HG03045 (cell line): ENCODE results near the gene SPECC1L.

ENCODE experiments used
- ATAC-seq: cut with Tn5 transposase; IDR thresholded peaks from one replicate; pipeline ENCODE4 v1.9.1; 2021; ENCODE audit warnings: mild to moderate bottlenecking, moderate library complexity; ENCODE audit not compliant: unreplicated experiment

SPECC1L gene

GRCh38 chr22:24412274-24412673 is 141.6 kb downstream of the SPECC1L start:
- no peak for ATAC-seq

- no peak for ATAC-seq
These were observed 142.6 kb downstream of the SPECC1L start for GRCh38 chr22:24413271-24413670.

DNA sequence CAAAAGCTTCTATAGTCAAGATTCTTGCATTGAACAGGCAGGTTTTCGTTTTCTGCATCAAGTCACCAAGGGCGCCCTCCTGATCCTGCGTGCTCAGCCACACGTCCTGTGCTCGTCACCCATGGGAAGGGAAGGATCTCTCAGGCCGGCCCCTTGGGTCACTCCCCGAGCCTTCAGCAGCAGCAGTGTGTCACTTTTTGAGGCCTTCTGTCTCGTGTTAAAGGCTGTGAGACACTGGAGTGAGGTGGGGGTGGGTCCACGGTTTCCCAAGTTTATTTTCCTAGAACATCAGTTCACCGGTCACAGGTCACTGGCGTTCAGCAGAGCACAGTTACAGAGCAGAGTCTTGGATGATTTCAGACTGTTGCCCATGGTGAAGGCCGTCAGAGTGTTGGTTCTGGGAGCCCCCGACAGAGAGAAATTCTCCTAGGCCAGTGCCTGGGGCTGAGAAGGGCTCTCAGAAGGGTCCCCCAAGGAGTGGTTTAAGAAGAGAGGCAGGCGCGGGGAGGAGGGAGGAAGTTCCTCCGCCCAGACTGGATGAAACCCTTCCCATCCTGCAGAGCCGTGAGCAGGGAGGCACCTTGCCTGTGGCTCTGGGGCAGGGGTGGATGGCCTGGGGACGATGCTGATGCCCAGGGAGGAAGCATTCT is 143.2 kb downstream of the SPECC1L start:
- ATAC-seq = no peak

DNA sequence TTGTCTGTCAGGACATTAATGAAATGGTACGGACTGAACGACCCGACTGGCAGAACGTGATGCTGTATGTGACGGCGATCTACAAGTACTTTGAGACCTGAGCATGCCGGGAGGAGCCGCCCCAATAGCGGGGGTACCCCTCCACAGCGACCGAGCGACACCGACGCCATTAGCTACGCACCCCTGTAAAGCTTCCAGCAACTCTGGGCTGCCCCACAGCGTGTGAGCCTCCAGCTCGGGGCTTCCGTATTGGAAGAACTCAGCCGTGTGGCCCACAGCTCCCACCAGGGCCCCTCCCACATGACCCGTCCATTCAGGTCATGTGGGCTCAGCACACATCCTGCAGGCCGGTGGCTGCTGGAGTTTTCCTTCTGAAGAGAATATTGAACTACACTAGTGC is 143.9 kb downstream of the SPECC1L start:
- no peak for ATAC-seq

DNA sequence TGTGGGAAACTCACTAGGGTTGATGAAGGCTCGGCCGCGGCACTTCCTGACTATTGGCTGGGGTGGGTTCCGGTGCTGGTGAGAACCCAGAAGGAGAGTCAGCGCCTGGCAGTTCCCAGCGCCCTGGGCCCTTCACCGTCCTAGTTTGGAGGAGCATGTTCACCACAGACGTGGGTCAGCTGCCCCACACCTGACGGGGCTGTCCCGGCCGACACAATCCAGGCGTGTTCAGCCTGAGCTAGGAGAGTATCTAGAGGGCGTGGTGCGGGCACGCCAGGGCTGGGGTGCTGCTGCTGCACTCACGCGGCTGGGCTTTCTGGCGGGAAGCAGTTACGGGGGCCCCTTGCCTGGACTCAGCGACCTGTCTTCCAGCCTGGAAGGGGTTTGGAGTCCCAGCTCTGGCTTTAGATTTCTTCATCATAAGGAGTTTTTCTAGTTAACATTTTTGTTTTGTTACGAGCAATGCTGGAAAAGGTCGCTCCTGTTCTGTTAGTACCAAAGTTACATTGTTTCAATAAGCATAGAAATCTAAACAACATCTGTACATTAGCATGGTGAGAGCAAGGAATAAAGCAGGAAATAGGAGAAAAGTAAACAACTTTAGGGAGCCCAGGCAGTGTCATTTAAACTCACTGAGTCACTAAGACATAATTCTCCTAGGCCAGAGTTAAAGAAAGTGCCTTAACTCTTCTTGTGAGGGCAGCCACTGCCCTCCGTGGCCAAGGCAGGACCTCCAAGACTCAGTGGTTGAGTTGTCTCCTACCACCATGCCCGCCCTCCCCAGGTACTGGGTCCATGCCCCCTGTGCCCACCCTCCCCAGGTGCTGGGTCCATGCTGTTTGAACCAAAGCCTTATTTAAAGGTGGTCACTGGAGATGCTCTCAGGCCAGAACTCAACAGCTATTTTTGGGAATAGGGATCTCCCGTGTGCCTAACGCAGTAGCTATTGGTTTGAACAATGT is 144.6 kb downstream of the SPECC1L start:
- no peak for ATAC-seq

DNA sequence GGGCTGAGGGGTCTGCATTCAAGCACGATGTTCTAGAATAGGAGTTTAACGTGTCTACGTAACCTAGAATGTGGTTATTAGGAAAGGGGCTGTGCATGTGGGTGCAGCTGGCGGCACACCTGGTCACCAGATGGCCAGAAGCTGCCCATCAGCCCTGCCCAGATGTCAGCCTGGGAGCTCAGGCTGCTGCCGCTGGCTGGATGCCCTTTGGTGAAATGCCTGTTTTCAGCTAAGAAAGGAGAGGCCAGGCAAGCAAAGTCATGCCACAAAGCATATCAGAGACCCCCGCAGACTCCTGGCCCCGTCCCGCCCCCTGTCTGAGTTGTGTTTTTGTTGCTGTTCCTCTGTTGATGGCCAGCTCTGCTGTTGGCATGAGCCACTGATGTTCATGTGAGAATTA is 145.5 kb downstream of the SPECC1L start:
- no peak for ATAC-seq

- ATAC-seq = no peak
These were observed 146.0 kb downstream of the SPECC1L start for GRCh38 chr22:24416611-24417010.

GRCh38 chr22:24417200-24417599 is 146.6 kb downstream of the SPECC1L start:
- ATAC-seq = no peak

DNA sequence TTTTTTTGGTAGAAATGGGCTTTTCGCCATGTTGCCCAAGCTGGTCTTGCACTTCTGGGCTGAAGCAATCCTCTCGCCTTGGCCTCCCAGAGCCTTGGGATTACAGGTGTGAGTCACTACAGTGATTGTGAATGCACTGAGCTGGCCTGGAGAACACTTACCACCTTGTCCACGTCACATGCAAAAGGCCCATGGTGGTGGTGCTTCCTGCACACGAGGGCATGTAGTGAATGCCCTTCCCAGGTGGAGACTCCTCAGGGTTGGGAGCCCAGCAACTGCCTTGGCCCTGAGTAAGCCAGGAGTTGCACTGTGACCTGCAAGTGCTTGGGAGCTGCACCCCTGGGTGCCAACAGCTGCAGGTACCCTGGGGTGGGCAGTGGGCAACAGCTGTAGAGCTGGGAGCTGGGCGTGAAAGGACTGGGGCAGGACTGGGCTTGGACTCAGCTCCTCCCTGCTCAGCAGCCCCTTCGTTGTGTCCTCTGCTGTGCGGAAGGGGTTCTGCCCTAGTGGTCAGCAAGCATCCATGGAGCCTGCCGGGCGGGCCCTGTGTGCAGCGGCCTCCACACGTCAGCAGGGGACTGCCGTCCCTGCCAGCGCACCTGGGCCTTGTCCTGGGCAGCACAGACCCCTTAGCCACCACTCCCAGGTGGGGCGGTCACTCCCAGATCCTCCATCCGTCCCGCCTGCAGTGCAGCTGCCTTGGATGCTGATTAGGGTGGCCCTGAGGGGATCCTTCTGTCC is 147.4 kb downstream of the SPECC1L start:
- no peak for ATAC-seq

- no peak for ATAC-seq
These were observed 148.3 kb downstream of the SPECC1L start for GRCh38 chr22:24418786-24419474.

- ATAC-seq = no peak
These were observed 148.8 kb downstream of the SPECC1L start for GRCh38 chr22:24419475-24419850.

- ATAC-seq = no peak
These were observed 149.7 kb downstream of the SPECC1L start for GRCh38 chr22:24420072-24420976.

DNA sequence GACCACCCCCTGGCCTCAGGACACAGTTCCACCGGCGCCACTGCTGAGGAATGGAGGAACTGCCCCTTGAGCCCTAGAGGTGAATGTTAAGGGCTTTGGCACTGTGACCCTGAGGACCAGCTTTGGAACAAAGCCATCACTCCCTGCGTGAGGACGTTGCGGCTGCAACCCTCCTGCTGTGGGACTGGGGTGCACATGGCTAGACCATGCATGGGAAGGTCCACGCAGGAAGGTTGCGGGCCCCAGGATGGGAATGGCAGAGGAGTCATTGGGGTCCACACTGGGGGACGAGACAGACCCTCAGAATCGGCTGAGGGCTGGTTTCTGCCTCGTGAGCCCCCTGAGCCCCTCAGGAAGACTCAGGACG is 150.3 kb downstream of the SPECC1L start:
- no peak for ATAC-seq

DNA sequence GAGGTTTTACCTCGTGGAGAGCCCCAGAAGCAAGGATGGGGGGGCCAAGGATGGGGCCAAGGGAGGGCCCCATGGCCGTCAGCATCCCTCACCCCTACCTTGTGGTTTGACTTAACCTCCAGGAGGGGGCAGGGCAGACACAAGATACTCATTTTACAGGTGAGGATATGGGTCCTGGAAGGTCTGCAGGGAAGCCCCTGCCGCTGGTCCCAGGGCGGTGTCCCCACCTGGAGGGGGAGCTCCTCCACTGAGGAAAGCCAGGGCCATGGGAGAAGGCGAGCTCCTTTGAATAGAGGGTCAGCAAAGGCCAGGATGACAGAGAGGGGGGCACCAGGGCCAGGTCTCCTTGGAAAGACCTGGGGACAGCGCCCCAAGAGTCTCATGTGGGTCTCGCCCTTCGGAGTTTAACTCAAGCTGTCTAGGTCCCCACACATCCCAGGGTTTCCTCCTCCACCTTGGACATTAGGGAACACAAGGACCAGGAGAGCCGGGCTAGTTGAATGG is 150.8 kb downstream of the SPECC1L start:
- no peak for ATAC-seq

- ATAC-seq = no peak
These were observed 151.6 kb downstream of the SPECC1L start for GRCh38 chr22:24422102-24422665.

GRCh38 chr22:24423519-24424000 is 152.9 kb downstream of the SPECC1L start:
- no peak for ATAC-seq

DNA sequence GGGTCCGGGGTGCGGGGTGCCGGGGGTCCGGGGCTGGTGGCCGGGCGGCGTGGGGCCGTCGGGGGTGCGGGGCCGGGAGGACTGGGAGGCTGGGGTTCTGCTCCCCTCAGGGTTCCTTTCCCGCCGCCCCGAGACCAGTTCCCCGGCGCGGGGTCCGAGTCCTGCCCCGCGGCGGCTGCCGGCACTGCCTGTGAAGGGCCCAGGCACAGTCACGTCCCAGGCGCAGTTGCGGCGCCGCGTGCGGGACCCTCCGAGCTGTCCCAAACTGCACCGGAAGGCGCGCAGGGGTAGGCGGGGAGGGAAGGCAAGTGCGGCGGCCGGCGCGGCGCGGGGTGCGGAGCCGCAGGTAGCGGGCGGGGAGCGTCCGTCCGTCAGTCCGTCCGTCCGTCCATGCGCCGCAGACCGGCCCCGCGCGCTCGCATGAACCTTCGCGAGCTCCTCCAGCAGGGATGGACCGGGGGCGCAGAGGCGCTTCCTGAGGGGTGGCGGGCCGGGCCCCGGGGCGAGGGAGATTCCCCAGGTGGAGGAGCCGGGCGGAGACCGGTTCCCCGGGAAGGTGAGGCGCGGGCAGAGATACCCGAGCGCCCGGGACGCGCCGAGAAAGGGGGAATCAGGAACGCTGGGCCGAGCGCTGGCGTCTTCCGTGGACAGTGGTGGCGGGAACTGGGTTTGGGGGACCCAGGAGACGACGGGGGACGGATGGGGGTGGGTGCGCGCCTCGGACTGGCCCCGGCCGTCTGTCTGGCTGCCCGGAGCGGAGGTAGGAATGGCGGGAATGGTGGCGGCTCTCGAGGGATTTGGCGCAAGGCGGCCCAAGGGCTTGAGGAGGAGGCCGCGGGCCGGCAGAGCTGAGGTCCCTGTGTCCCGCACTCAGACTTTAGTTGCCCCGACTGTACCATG is 153.6 kb downstream of the SPECC1L start:
- ATAC-seq = no peak
